Activated T-cell treated with anti-CD3 and anti-CD28 coated beads, Interleukin-2, amount 50 U/mL, for 24 hours (primary cell): ENCODE measurements around the gene RPS18.

Experiments used
- DNase-seq: peaks from one replicate; pipeline ENCODE4 v3.0.0-alpha.2; 2020
- H3K27ac Mint-ChIP-seq: 2 replicates; pipeline ENCODE4 v1.8.0; 2020; ENCODE audit warnings: mild to moderate bottlenecking, mixed read lengths
- H3K27me3 Mint-ChIP-seq: 2 replicates; pipeline ENCODE4 v1.8.0; 2020; ENCODE audit warnings: mixed read lengths
- H3K36me3 Mint-ChIP-seq: 2 replicates; pipeline ENCODE4 v1.8.0; 2020; ENCODE audit warnings: low read depth, mixed read lengths
- H3K4me1 Mint-ChIP-seq: 2 replicates; pipeline ENCODE4 v1.8.0; 2020; ENCODE audit warnings: low read depth, mixed read lengths
- H3K4me3 Mint-ChIP-seq: 2 replicates; pipeline ENCODE4 v1.8.0; 2020; ENCODE audit warnings: mild to moderate bottlenecking, moderate library complexity, mixed read lengths
- H3K9me3 Mint-ChIP-seq: 2 replicates; pipeline ENCODE4 v1.8.0; 2020; ENCODE audit warnings: mixed read lengths

The RPS18 gene

GRCh38 chr6:33312361-33313104 is 40.7 kb downstream of the RPS18 start:
- Mint-ChIP-seq H3K4me1 (peaks cover 62% of the 10 kb centered on the region), H3K4me3 (peak overlapping the region; percentile 99), H3K27ac (peak overlapping the region; percentile 99), H3K36me3 (peaks cover 76% of the 10 kb centered on the region), H3K9me3 (no peaks in the 10 kb centered on the region), H3K27me3 (no peaks in the 10 kb centered on the region)
- peak; percentile 79 for DNase-seq

DNA sequence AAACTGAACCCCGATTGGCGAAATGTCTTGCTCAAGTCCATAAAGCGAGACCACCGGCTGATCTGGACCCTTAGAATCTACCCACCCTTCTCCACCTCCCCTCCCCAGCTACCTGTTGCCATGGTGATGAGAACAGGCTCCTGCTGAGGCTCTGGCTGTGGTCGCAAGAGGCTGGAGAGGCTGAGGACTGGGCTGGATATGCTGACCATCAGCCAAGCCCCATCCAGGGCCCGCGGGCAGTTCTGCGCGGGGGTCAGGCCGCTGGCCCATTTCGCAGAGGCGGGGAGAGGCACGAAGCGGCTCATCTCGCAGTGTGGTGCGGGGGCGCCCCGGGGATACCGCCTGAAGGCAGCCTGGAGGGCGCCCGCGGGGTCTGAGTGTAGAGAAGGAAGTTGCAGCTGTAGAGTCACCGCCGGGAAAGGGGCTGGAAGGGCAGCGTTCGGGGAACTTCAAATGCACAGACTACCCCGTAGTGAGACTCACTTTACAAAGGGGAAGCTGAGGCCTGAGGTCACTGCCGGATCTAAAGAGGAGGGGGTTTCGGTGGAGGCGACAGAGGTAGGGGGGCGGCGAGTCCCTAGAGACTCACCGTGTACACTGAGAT is 41.3 kb downstream of the RPS18 start:
- DNase-seq = peak; percentile 76
- Mint-ChIP-seq H3K27me3 (no peaks in the 10 kb centered on the region), H3K4me1 (peaks cover 61% of the 10 kb centered on the region), H3K4me3 (peak overlapping the region; percentile 99), H3K9me3 (no peaks in the 10 kb centered on the region), H3K36me3 (peaks cover 76% of the 10 kb centered on the region), H3K27ac (peak overlapping the region; percentile 99)

GRCh38 chr6:33313709-33314514 is 42.0 kb downstream of the RPS18 start, which contains the start of gene TAPBP:
Gene TAPBP (minus strand): TSS chr6:33314078. CDS start chr6:33314041, 37 bp downstream.
- H3K4me3 Mint-ChIP-seq = peak within 1 kb of the TSS; percentile 99
- no peaks in the 10 kb centered on the region for H3K9me3 Mint-ChIP-seq
- H3K4me1 Mint-ChIP-seq = peaks cover 61% of the 10 kb centered on the region
- peaks cover 76% of the 10 kb centered on the region for H3K36me3 Mint-ChIP-seq
- H3K27me3 Mint-ChIP-seq = no peaks in the 10 kb centered on the region
- peak within 1 kb of the TSS; percentile 99 for H3K27ac Mint-ChIP-seq
- DNase-seq = peak; percentile 88

GRCh38 chr6:33314515-33314942 is 42.7 kb downstream of the RPS18 start:
- peaks cover 65% of the 10 kb centered on the region for H3K4me1 Mint-ChIP-seq
- H3K27ac Mint-ChIP-seq = peak overlapping the region; percentile 99
- peak overlapping the region; percentile 99 for H3K4me3 Mint-ChIP-seq
- H3K9me3 Mint-ChIP-seq = no peaks in the 10 kb centered on the region
- H3K27me3 Mint-ChIP-seq = no peaks in the 10 kb centered on the region
- peaks cover 76% of the 10 kb centered on the region for H3K36me3 Mint-ChIP-seq
- peak; percentile 70 for DNase-seq

DNA sequence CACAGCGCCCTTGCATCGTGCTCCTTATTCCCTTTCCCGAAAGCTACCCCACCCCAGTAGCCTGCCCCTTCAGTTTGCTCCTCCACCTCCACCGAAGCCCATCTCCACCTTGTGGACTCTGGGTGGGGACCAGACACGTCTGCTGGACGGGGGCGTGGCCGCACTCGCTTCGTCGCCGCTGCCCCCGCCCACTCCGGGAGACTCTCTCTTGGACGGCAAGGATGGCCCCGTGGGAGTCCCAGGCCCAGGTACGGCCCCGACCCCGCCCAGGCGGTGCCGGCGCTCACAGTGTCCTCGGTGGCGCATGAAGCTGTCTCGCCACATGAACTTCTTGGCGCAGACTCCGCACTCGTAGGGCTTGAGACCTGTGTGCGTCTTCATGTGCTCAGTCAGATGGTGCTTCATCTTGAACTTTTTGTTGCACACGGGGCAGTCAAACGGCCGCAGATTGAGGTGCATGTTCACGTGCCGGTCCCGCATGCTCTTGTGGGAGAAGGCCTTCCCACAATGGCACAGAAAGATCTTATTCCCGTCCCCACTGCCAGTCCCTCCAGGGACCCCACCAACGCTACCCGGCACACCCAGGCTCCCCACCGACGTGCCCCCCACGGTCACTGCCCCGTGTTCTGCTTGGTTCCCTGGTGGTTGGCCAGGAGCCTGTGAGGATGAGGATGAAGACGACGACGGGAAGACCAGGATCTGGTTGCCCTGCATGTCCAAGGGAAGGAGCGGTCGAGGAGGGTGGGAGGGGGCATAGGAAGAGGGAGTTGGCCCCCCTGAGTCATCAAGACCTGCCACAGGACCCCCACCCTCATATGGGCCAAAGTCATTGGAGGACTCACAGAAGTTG is 43.3 kb downstream of the RPS18 start:
- no peak for DNase-seq
- Mint-ChIP-seq H3K4me1 (peaks cover 69% of the 10 kb centered on the region), H3K27me3 (no peaks in the 10 kb centered on the region), H3K9me3 (no peaks in the 10 kb centered on the region), H3K27ac (peak overlapping the region; percentile 99), H3K4me3 (peak overlapping the region; percentile 99), H3K36me3 (peaks cover 76% of the 10 kb centered on the region)

DNA sequence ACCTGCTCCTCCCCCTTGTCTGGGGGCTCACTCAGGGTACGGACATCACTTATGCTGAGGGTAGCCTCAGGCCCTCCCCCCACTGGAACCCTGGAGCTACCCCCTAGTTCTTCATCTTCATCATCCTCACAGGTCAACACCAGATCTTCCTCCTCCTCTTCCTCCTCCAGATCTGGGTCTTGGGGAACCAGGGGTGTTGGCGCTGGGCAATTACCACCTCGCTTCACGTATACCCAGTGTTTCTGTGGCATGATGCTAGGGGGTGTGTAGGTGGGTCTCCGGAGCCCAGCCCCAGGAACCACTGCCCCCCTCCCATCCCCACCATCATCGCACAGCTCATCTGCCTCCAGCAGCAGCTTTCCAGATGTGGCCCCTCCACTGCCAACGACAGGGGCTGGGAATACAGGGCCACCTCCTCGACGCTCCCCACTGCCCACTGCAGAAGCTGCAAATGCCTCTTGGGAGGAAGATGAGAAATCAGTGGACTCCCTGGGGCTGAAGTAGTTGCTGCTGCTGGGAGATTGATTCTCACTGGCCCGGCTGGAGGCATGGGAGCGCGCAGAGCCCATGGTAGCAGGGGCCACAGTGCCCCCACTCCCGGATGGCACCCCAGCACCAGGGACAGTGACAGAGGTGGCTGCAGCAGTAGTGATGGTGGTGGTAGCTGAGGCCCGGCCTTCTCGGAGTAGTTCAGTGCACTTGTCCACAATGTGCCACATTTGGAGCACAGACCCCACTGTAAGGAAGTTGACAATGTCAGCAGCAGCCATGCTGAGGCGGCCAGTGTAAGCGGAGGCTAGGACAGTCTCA is 44.1 kb downstream of the RPS18 start:
- Mint-ChIP-seq H3K27me3 (no peaks in the 10 kb centered on the region), H3K36me3 (peaks cover 77% of the 10 kb centered on the region), H3K9me3 (no peaks in the 10 kb centered on the region), H3K4me3 (peak overlapping the region; percentile 99), H3K4me1 (peaks cover 74% of the 10 kb centered on the region), H3K27ac (peak overlapping the region; percentile 84)
- DNase-seq = no peak

DNA sequence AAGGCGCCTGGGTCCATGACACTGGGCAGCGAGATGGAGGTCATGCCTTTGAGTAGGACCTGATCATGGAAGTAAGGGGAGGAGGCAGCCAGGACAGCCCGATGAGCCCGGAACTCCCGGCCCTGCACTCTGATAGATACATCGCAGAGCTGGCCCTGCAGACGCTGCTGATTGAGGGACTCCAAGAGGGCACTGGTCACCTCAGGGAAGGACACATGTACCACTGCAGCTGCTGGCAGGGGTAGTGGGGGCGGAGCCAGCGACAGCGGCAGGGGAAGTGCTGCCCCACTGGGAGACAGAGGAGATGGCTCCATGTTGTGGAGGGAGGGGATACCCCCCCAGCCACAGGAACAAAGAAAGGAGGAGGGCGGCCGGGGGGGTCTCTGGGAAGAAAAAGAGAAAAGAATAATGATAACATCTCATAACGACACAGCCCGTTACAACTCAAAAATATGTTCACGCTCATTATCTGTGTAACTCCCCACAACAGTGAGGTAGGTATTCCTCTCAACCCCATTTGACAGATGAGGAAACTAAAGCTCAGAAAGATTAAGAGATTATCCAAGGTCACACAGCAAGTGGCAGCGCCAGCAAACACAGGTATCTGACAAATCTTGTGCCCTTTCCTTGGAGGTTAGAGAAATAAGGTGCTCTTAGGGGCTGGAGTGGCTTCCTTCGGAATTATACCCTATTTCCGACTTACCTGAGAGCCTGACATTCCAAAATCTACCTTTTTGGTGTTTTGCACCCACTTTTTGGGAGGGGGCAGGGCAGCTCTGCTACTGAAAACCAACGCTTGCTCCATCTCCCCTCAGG is 44.9 kb downstream of the RPS18 start:
- Mint-ChIP-seq H3K27ac (peak overlapping the region; percentile 84), H3K36me3 (peaks cover 79% of the 10 kb centered on the region), H3K4me3 (peak overlapping the region; percentile 99), H3K4me1 (peaks cover 77% of the 10 kb centered on the region), H3K27me3 (no peaks in the 10 kb centered on the region), H3K9me3 (no peaks in the 10 kb centered on the region)
- no peak for DNase-seq

DNA sequence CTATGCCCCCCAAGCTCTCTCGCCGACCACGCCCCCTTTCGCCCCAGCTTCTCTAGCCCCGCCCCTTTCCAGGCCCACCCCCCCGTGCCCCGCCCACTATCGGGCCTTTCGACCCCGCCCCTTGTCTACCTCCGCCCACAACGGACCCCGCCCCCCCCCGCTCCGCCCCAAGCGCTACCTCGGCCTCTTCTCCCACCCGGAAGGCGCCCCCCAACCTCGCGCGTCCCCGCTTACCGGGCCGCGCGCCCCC is 45.5 kb downstream of the RPS18 start:
- Mint-ChIP-seq H3K4me1 (peaks cover 75% of the 10 kb centered on the region), H3K27ac (peak overlapping the region; percentile 84), H3K27me3 (no peaks in the 10 kb centered on the region), H3K9me3 (no peaks in the 10 kb centered on the region), H3K4me3 (peak overlapping the region; percentile 99), H3K36me3 (peaks cover 79% of the 10 kb centered on the region)
- DNase-seq = no peak

GRCh38 chr6:33317669-33318425 is 46.0 kb downstream of the RPS18 start, which contains the start of gene ZBTB22:
Gene ZBTB22 (minus strand): TSS chr6:33317744. CDS start chr6:33316916, 828 bp downstream.
- Mint-ChIP-seq H3K36me3 (peaks cover 79% of the 10 kb centered on the region), H3K27ac (peak within 1 kb of the TSS; percentile 98), H3K27me3 (no peaks in the 10 kb centered on the region), H3K9me3 (no peaks in the 10 kb centered on the region), H3K4me1 (peaks cover 72% of the 10 kb centered on the region), H3K4me3 (peak within 1 kb of the TSS; percentile 99)
- peak; percentile 96 for DNase-seq

- Mint-ChIP-seq H3K27ac (peak overlapping the region; percentile 98), H3K27me3 (no peaks in the 10 kb centered on the region), H3K36me3 (peaks cover 79% of the 10 kb centered on the region), H3K4me1 (peaks cover 74% of the 10 kb centered on the region), H3K4me3 (peak overlapping the region; percentile 90), H3K9me3 (no peaks in the 10 kb centered on the region)
- no peak for DNase-seq
Measured at GRCh38 chr6:33318426-33319073, 46.7 kb downstream of the RPS18 start.

GRCh38 chr6:33319939-33320314 is 48.1 kb downstream of the RPS18 start:
- Mint-ChIP-seq H3K9me3 (no peaks in the 10 kb centered on the region), H3K4me3 (peak overlapping the region; percentile 90), H3K36me3 (peaks cover 74% of the 10 kb centered on the region), H3K27ac (peak overlapping the region; percentile 98), H3K27me3 (no peaks in the 10 kb centered on the region), H3K4me1 (peaks cover 77% of the 10 kb centered on the region)
- DNase-seq = no peak
